ENCODE data around the gene CHRM2. TPM values are rescaled to one million over a fixed set of nuclear protein-coding genes. Genes with fewer than 3 reads are reported as not detected.

Gene CHRM2
- total and polyA plus RNA-seq, 9 of the 15 experiments (the other 6 are each of a cell fraction or from before 2014, with no cell fraction given) = not detected

- TF ChIP-seq AFF1 (IDR thresholded peaks at IDR 0.05; ENCODE audit: low read depth in 1 of 2, partially characterized antibody in 2 of 2) (peak in 1 of 2 experiments; percentile 66), ZNF644 (tag; IDR thresholded peaks at IDR 0.05; ENCODE audit: low read depth) (0 out of 2 replicates have a peak, but pooled peaks have one; percentile 51), NCOA1 (IDR thresholded peaks at IDR 0.05; ENCODE audit: low read depth) (peak; percentile 79), NCOA6 (IDR thresholded peaks at IDR 0.05) (peak; percentile 61), MAZ (CRISPR knock-in tag; conservative IDR thresholded peaks at IDR 0.05 in 1 of 2, IDR thresholded peaks at IDR 0.05 in 1 of 2) (peak in 1 of 2 experiments; percentile 54; a peak in 1 of 4 replicates), TEAD1 (CRISPR knock-in tag; IDR thresholded peaks at IDR 0.05) (peak in 1 of 2 experiments; percentile 60; a peak in 2 of 4 replicates), ZSCAN29 (IDR thresholded peaks at IDR 0.05) (no peak), ZNF436 (CRISPR knock-in tag; IDR thresholded peaks at IDR 0.05) (no peak), EHMT2 (IDR thresholded peaks at IDR 0.05) (peak; percentile 96), MIER1 (IDR thresholded peaks at IDR 0.05; ENCODE audit: low read depth) (peak; percentile 79), POLR2AphosphoS5 (IDR thresholded peaks at IDR 0.05; ENCODE audit: control insufficient read depth, insufficient read depth, low read depth, low read length) (no peak), ZNF639 (CRISPR knock-in tag; conservative IDR thresholded peaks at IDR 0.05 in 1 of 2, IDR thresholded peaks at IDR 0.05 in 1 of 2) (no peak), MTA1 (IDR thresholded peaks at IDR 0.05; ENCODE audit: borderline replicate concordance) (no peak), ZNF311 (CRISPR knock-in tag; IDR thresholded peaks at IDR 0.05) (no peak), CBX5 (IDR thresholded peaks at IDR 0.05; ENCODE audit: borderline replicate concordance, low read depth) (no peak), RBM25 (IDR thresholded peaks at IDR 0.05; ENCODE audit: low read depth, low read length, severe bottlenecking) (no peak)
These were observed 10.9 kb upstream of the CHRM2 start (continued) for GRCh38 chr7:136857573-136857972.

Measured in K562 (cell line).